ENCODE measurements around the gene MATCAP1.

The MATCAP1 gene

DNA sequence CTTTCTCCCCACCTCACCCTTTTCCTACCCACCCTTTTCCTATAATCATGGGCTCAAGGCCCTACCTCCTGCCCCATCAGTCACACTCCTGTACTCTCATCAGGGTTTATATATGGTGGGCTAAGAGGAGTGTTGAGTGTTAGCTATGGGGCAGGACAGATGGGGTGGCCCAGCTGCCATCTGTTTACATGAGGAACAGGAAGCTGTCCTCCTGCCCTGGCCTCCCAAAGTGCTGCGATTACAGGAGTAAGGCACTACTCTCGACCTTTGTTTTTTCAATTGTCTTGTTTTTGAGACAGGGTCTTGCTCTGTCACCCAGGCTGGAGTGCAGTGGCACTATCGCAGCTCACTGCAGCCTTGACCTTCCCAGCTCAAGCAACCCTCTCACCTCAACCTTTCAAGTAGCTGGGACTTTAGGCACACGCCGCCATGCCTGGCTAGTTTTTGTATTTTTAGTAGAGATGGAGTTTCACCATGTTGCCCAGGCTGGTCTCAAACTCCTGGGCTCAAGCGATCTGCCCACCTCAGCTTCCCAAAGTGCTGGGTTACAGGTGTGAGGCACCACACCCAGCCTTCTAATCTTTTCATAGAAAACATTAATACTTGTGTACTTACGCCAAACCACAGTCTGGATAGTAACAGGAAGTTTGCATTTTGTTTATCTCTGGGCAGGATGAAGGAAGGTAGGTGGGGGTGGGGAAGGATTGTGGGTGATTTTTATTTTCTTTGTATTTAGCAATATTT is 25.7 kb downstream of the MATCAP1 start:
- DNase-seq (ENCODE audit: low read depth in 1 of 2, low spot score in 1 of 2), result no peak
- TF ChIP-seq POLR2AphosphoS5 (IDR thresholded peaks at IDR 0.05; ENCODE audit: low read depth) (no peak), SPI1 (IDR thresholded peaks at IDR 0.05; ENCODE audit: borderline replicate concordance, low read depth) (no peak), GABPA (IDR thresholded peaks at IDR 0.05; ENCODE audit: low read depth) (no peak)
- TF ChIP-seq, protein P1, sequence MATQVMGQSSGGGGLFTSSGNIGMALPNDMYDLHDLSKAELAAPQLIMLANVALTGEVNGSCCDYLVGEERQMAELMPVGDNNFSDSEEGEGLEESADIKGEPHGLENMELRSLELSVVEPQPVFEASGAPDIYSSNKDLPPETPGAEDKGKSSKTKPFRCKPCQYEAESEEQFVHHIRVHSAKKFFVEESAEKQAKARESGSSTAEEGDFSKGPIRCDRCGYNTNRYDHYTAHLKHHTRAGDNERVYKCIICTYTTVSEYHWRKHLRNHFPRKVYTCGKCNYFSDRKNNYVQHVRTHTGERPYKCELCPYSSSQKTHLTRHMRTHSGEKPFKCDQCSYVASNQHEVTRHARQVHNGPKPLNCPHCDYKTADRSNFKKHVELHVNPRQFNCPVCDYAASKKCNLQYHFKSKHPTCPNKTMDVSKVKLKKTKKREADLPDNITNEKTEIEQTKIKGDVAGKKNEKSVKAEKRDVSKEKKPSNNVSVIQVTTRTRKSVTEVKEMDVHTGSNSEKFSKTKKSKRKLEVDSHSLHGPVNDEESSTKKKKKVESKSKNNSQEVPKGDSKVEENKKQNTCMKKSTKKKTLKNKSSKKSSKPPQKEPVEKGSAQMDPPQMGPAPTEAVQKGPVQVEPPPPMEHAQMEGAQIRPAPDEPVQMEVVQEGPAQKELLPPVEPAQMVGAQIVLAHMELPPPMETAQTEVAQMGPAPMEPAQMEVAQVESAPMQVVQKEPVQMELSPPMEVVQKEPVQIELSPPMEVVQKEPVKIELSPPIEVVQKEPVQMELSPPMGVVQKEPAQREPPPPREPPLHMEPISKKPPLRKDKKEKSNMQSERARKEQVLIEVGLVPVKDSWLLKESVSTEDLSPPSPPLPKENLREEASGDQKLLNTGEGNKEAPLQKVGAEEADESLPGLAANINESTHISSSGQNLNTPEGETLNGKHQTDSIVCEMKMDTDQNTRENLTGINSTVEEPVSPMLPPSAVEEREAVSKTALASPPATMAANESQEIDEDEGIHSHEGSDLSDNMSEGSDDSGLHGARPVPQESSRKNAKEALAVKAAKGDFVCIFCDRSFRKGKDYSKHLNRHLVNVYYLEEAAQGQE (IDR thresholded peaks at IDR 0.05; ENCODE audit: insufficient replicate concordance, low read depth), result no peak
- TF ChIP-seq, protein P2, sequence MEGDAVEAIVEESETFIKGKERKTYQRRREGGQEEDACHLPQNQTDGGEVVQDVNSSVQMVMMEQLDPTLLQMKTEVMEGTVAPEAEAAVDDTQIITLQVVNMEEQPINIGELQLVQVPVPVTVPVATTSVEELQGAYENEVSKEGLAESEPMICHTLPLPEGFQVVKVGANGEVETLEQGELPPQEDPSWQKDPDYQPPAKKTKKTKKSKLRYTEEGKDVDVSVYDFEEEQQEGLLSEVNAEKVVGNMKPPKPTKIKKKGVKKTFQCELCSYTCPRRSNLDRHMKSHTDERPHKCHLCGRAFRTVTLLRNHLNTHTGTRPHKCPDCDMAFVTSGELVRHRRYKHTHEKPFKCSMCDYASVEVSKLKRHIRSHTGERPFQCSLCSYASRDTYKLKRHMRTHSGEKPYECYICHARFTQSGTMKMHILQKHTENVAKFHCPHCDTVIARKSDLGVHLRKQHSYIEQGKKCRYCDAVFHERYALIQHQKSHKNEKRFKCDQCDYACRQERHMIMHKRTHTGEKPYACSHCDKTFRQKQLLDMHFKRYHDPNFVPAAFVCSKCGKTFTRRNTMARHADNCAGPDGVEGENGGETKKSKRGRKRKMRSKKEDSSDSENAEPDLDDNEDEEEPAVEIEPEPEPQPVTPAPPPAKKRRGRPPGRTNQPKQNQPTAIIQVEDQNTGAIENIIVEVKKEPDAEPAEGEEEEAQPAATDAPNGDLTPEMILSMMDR (IDR thresholded peaks at IDR 0.05; ENCODE audit: insufficient read depth, low read length), result no peak
- H3K27ac ChIP-seq (replicated peaks), result no peak overlapping the region
- no peak overlapping the region for H3K4me3 ChIP-seq (replicated peaks; ENCODE audit: insufficient read depth, low read length)
- peaks cover 10% of the 10 kb centered on the region for H3K27me3 ChIP-seq (ENCODE audit: insufficient read depth, poor library complexity, severe bottlenecking)

DNA sequence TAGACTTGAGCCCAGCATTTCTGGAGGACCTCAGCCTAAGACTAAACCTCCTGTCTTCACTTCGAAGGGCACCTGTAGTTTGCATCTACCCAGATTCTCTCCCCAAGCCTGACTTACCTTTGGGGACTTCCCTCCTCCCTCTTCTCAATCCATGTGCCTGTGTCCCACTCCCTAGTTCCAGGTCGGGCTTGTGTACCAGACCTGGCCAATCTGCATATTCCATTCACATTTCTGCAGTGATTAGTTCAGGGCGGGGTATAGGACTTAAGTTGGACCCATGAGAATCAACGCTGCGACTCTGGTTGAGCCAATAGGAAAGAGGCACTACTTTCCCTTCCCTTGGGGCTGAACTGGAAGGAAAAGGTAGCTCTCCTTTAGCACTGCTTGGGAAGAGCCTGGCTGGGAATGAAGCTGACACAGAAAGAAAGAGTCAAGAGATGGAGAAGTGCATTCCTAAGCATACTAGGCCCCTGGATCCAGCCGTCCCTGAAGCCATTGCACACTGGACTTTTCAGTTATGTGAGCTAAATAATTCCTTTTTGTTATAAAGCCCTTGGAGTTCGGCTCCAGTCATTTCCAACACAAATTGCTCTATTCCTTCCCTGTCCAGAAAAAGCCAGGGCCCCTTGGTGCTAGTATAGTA is 26.5 kb downstream of the MATCAP1 start:
- DNase-seq (ENCODE audit: low read depth in 1 of 2, low spot score in 1 of 2), result no peak
- H3K27ac ChIP-seq (replicated peaks), result no peak overlapping the region
- peaks cover 2% of the 10 kb centered on the region for H3K27me3 ChIP-seq (ENCODE audit: insufficient read depth, poor library complexity, severe bottlenecking)
- TF ChIP-seq, protein P1 (IDR thresholded peaks at IDR 0.05; ENCODE audit: insufficient replicate concordance, low read depth), result no peak
- no peak for TF ChIP-seq SPI1 (IDR thresholded peaks at IDR 0.05; ENCODE audit: borderline replicate concordance, low read depth)
- no peak overlapping the region for H3K4me3 ChIP-seq (replicated peaks; ENCODE audit: insufficient read depth, low read length)

DNA sequence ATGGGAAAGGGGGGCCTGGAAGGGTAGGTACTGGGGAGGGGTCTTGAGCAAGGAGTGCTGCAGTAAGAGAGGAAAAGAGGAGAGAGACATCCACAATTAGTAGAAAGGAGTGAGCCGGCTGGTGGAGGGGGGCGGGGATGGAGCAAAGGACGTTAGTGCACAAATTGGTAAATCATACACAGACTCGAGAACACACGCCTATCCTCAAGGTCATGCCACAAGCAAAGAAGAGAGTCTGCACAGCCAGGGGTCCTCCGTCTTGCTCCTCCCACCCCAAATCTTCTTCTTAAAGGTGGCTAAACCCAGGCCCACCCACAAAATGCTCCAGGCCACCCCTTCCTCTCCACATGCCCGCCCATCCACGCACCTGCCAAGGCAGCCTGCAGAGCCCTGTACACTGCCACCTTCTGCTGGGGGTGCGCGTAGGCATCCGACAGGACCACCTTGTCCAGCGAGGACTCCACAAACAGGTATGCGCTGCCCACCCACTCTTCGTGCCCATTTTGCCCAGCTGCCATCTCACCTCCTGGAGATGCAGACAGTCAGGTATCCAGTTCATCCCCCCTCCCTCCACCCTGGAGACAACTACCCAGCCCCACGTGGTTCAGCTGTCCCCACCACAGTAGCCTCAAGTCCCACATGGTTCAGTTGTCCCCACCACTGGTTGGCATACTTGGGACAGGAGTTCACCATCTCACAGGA is 27.5 kb downstream of the MATCAP1 start:
- no peak for DNase-seq (ENCODE audit: low read depth in 1 of 2, low spot score in 1 of 2)
- TF ChIP-seq POLR2AphosphoS5 (IDR thresholded peaks at IDR 0.05; ENCODE audit: low read depth), result no peak
- no peak for TF ChIP-seq GABPA (IDR thresholded peaks at IDR 0.05; ENCODE audit: low read depth)
- TF ChIP-seq SPI1 (IDR thresholded peaks at IDR 0.05; ENCODE audit: borderline replicate concordance, low read depth), result no peak
- TF ChIP-seq, protein P1 (IDR thresholded peaks at IDR 0.05; ENCODE audit: insufficient replicate concordance, low read depth), result no peak
- TF ChIP-seq, protein P2 (IDR thresholded peaks at IDR 0.05; ENCODE audit: insufficient read depth, low read length), result no peak
- peaks cover 6% of the 10 kb centered on the region for H3K27me3 ChIP-seq (ENCODE audit: insufficient read depth, poor library complexity, severe bottlenecking)
- H3K4me3 ChIP-seq (replicated peaks; ENCODE audit: insufficient read depth, low read length), result no peak overlapping the region
- no peak overlapping the region for H3K27ac ChIP-seq (replicated peaks)

Measured in HL-60 (cell line).